HEK293 (cell line): Measurements from ENCODE around the gene TMEM196.

Source experiments
- PRDM1 ChIP-seq: fragments of 450-650 bp; formaldehyde crosslinking; IDR thresholded peaks from 2 replicates; pipeline ENCODE4; 2016; ENCODE audit warnings: missing biosample characterization, missing genetic modification characterization
- ZNF133 ChIP-seq: fragments of 450-650 bp; formaldehyde crosslinking; IDR thresholded peaks from 2 replicates; pipeline ENCODE4 v1.5.1; 2016; ENCODE audit warnings: missing biosample characterization, missing genetic modification characterization
- ZNF274 ChIP-seq, 2 experiments: fragments of 200-500 bp in 1 of 2; fragments of 450-650 bp in 1 of 2; sonication (Bioruptor generic) in 1 of 2; formaldehyde crosslinking in 1 of 2; IDR thresholded peaks; 2 replicates each; pipeline versions ENCODE4 v1.5.1 to v1.6.1; 2014 to 2016; ENCODE audit warnings: borderline replicate concordance in 1 of 2, inconsistent platforms in 1 of 2, low read length in 1 of 2, missing biosample characterization in 1 of 2, missing genetic modification characterization in 1 of 2
- TF ChIP-seq, protein P1 (sequence below): fragments of 450-650 bp; formaldehyde crosslinking; IDR thresholded peaks from 2 replicates; pipeline ENCODE4 v1.5.1; 2017; ENCODE audit warnings: missing biosample characterization, missing genetic modification characterization
- TF ChIP-seq, protein P2 (sequence below): fragments of 450-650 bp; formaldehyde crosslinking; IDR thresholded peaks from 2 replicates; pipeline ENCODE4 v1.5.1; 2016; ENCODE audit warnings: missing biosample characterization, missing genetic modification characterization

DNA sequence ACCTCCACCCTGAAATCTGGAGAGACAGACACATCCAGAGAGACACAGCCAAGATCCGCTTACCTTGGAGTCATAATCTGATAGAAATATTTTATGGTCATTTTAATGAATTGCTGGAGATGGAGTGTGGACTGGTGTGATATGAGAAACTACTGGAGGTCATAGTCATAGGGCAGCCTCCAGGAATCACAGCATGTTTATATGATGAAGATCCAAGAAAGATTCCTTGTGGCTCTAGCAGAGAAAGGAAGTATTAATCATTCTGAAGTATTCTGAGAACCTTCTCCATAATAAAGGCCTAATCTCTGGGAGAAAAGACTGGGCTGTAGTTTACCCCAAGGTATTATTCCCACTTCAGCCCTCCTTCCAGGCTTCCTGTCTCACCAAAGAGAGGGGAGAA lies 102.6 kb downstream of the TMEM196 start:
- TF ChIP-seq ZNF133 (tag by site-specific recombination) (no peak), PRDM1 (tag by site-specific recombination) (no peak), ZNF274 (IDR thresholded peaks at IDR 0.05; ENCODE audit: low read length) (no peak), ZNF274 (tag by site-specific recombination; IDR thresholded peaks at IDR 0.05; ENCODE audit: borderline replicate concordance) (no peak)
- TF ChIP-seq, protein P1, sequence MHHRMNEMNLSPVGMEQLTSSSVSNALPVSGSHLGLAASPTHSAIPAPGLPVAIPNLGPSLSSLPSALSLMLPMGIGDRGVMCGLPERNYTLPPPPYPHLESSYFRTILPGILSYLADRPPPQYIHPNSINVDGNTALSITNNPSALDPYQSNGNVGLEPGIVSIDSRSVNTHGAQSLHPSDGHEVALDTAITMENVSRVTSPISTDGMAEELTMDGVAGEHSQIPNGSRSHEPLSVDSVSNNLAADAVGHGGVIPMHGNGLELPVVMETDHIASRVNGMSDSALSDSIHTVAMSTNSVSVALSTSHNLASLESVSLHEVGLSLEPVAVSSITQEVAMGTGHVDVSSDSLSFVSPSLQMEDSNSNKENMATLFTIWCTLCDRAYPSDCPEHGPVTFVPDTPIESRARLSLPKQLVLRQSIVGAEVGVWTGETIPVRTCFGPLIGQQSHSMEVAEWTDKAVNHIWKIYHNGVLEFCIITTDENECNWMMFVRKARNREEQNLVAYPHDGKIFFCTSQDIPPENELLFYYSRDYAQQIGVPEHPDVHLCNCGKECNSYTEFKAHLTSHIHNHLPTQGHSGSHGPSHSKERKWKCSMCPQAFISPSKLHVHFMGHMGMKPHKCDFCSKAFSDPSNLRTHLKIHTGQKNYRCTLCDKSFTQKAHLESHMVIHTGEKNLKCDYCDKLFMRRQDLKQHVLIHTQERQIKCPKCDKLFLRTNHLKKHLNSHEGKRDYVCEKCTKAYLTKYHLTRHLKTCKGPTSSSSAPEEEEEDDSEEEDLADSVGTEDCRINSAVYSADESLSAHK: no peak
- TF ChIP-seq, protein P2, sequence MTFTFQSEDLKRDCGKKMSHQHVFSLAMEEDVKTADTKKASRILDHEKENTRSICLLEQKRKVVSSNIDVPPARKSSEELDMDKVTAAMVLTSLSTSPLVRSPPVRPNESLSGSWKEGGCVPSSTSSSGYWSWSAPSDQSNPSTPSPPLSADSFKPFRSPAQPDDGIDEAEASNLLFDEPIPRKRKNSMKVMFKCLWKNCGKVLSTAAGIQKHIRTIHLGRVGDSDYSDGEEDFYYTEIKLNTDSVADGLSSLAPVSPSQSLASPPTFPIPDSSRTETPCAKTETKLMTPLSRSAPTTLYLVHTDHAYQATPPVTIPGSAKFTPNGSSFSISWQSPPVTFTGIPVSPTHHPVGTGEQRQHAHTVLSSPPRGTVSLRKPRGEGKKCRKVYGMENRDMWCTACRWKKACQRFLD (tag by site-specific recombination): no peak
